Stomach smooth muscle (tissue), 2 donors: ENCODE data around the gene DNAH11.
"Not testable (repeated sequence)": the region's sequence is repeated elsewhere in the genome, so short reads cannot be mapped to it uniquely, and the experiment has no call there.

ENCODE experiments used
- H3K27ac ChIP-seq: one replicate; pipeline ENCODE4 v1.7.0; 2013; ENCODE audit warnings: mild to moderate bottlenecking, low read length, inconsistent platforms
- H3K27me3 ChIP-seq, 2 donors: one replicate each; pipeline ENCODE4 v1.7.0; 2013; ENCODE audit warnings: low read length in 2 of 2; ENCODE audit not compliant: insufficient read depth in 2 of 2, control insufficient read depth in 1 of 2
- H3K36me3 ChIP-seq, 2 donors: one replicate each; pipeline ENCODE4 v1.7.0; 2013; ENCODE audit warnings: low read length in 2 of 2; ENCODE audit not compliant: control insufficient read depth in 2 of 2, insufficient read depth in 2 of 2
- H3K4me1 ChIP-seq: one replicate; pipeline ENCODE4 v1.7.0; 2013; ENCODE audit warnings: low read length; ENCODE audit not compliant: control insufficient read depth, insufficient read depth
- H3K4me3 ChIP-seq, 2 donors: one replicate each; pipeline ENCODE4 v1.7.0; 2013; ENCODE audit warnings: low read length in 2 of 2
- H3K9ac ChIP-seq, 2 donors: one replicate each; pipeline ENCODE4 v1.7.0; 2013; ENCODE audit warnings: low read length in 2 of 2, mild to moderate bottlenecking in 1 of 2
- H3K9me3 ChIP-seq, 2 donors: one replicate each; pipeline ENCODE4 v1.7.0; 2013; ENCODE audit warnings: low read length in 2 of 2; ENCODE audit not compliant: control insufficient read depth in 2 of 2
- donor health status: healthy.
- donor health status: Pancreatic carcinoma.

DNAH11 gene

GRCh38 chr7:21670496-21670895 lies 127.7 kb downstream of the DNAH11 start:
- H3K4me1 ChIP-seq = no peaks in the 10 kb centered on the region
- H3K27ac ChIP-seq = no peak overlapping the region
- H3K27me3 ChIP-seq = no peaks in the 10 kb centered on the region
- H3K4me3 ChIP-seq = no peak overlapping the region
- no peak overlapping the region for H3K9ac ChIP-seq
- no peaks in the 10 kb centered on the region for H3K36me3 ChIP-seq
- H3K9me3 ChIP-seq = no peaks in the 10 kb centered on the region

- no peaks in the 10 kb centered on the region for H3K27me3 ChIP-seq
- no peak overlapping the region for H3K9ac ChIP-seq
- no peak overlapping the region for H3K27ac ChIP-seq
- H3K36me3 ChIP-seq = no peaks in the 10 kb centered on the region
- H3K4me1 ChIP-seq = no peaks in the 10 kb centered on the region
- H3K4me3 ChIP-seq = no peak overlapping the region
- no peaks in the 10 kb centered on the region for H3K9me3 ChIP-seq
These were observed 129.0 kb downstream of the DNAH11 start for GRCh38 chr7:21671859-21672258.

GRCh38 chr7:21675255-21675654 lies 132.4 kb downstream of the DNAH11 start:
- H3K4me3 ChIP-seq = no peak overlapping the region
- H3K4me1 ChIP-seq = no peaks in the 10 kb centered on the region
- H3K9ac ChIP-seq = no peak overlapping the region
- H3K9me3 ChIP-seq = peaks cover 0 to 3% of the 10 kb centered on the region in 2 donors
- no peak overlapping the region for H3K27ac ChIP-seq
- H3K36me3 ChIP-seq = no peaks in the 10 kb centered on the region
- H3K27me3 ChIP-seq = no peaks in the 10 kb centered on the region

- Histone ChIP-seq H3K4me1 (no peaks in the 10 kb centered on the region), H3K27ac (no peak overlapping the region), H3K9ac (no peak overlapping the region), H3K4me3 (no peak overlapping the region), H3K9me3 (no peaks in the 10 kb centered on the region), H3K27me3 (no peaks in the 10 kb centered on the region), H3K36me3 (no peaks in the 10 kb centered on the region)
These were observed 147.9 kb downstream of the DNAH11 start for GRCh38 chr7:21690705-21691104.

- not testable (repeated sequence) for H3K36me3 ChIP-seq, H3K9me3 ChIP-seq, H3K27me3 ChIP-seq, H3K9ac ChIP-seq, H3K4me3 ChIP-seq, H3K27ac ChIP-seq, H3K4me1 ChIP-seq
These were observed 148.3 kb downstream of the DNAH11 start for GRCh38 chr7:21691146-21691545.

GRCh38 chr7:21700587-21700986 lies 157.7 kb downstream of the DNAH11 start:
- not testable (repeated sequence) for H3K36me3 ChIP-seq, H3K4me1 ChIP-seq, H3K9me3 ChIP-seq, H3K27ac ChIP-seq, H3K9ac ChIP-seq, H3K4me3 ChIP-seq, H3K27me3 ChIP-seq

GRCh38 chr7:21702303-21702702 lies 159.5 kb downstream of the DNAH11 start:
- no peak overlapping the region for H3K4me3 ChIP-seq
- no peaks in the 10 kb centered on the region for H3K27me3 ChIP-seq
- no peaks in the 10 kb centered on the region for H3K9me3 ChIP-seq
- no peaks in the 10 kb centered on the region for H3K4me1 ChIP-seq
- no peak overlapping the region for H3K27ac ChIP-seq
- H3K36me3 ChIP-seq = no peaks in the 10 kb centered on the region
- H3K9ac ChIP-seq = no peak overlapping the region

- H3K4me1 ChIP-seq = no peaks in the 10 kb centered on the region
- no peak overlapping the region for H3K9ac ChIP-seq
- no peak overlapping the region for H3K27ac ChIP-seq
- no peaks in the 10 kb centered on the region for H3K27me3 ChIP-seq
- H3K9me3 ChIP-seq = no peaks in the 10 kb centered on the region
- no peaks in the 10 kb centered on the region for H3K36me3 ChIP-seq
- no peak overlapping the region for H3K4me3 ChIP-seq
These were observed 161.5 kb downstream of the DNAH11 start for GRCh38 chr7:21704359-21704758.

- Histone ChIP-seq H3K36me3 (no peaks in the 10 kb centered on the region), H3K27me3 (no peaks in the 10 kb centered on the region), H3K4me3 (no peak overlapping the region), H3K9me3 (no peaks in the 10 kb centered on the region), H3K9ac (no peak overlapping the region), H3K4me1 (no peaks in the 10 kb centered on the region), H3K27ac (no peak overlapping the region)
These were observed 163.3 kb downstream of the DNAH11 start for GRCh38 chr7:21706131-21706530.

- Histone ChIP-seq H3K4me1 (no peaks in the 10 kb centered on the region), H3K27me3 (no peaks in the 10 kb centered on the region), H3K27ac (no peak overlapping the region), H3K9ac (no peak overlapping the region), H3K9me3 (no peaks in the 10 kb centered on the region), H3K36me3 (no peaks in the 10 kb centered on the region), H3K4me3 (no peak overlapping the region)
These were observed 164.7 kb downstream of the DNAH11 start for GRCh38 chr7:21707566-21707965.

GRCh38 chr7:21708096-21708495 lies 165.3 kb downstream of the DNAH11 start:
- no peaks in the 10 kb centered on the region for H3K27me3 ChIP-seq
- H3K4me3 ChIP-seq = no peak overlapping the region
- H3K9me3 ChIP-seq = no peaks in the 10 kb centered on the region
- H3K36me3 ChIP-seq = no peaks in the 10 kb centered on the region
- H3K4me1 ChIP-seq = no peaks in the 10 kb centered on the region
- H3K27ac ChIP-seq = no peak overlapping the region
- no peak overlapping the region for H3K9ac ChIP-seq

- H3K27me3 ChIP-seq = no peaks in the 10 kb centered on the region
- no peak overlapping the region for H3K9ac ChIP-seq
- H3K27ac ChIP-seq = no peak overlapping the region
- H3K4me3 ChIP-seq = no peak overlapping the region
- H3K4me1 ChIP-seq = no peaks in the 10 kb centered on the region
- H3K36me3 ChIP-seq = no peaks in the 10 kb centered on the region
- H3K9me3 ChIP-seq = no peaks in the 10 kb centered on the region
These were observed 174.5 kb downstream of the DNAH11 start for GRCh38 chr7:21717323-21717722.
